ENCODE data around the gene MCM9. TPM values are rescaled to one million over a fixed set of nuclear protein-coding genes. Genes with fewer than 3 reads are reported as not detected.
A peak's percentile ranks its signal among the peaks of the same experiment; 100 is the strongest.

The MCM9 gene
- total and polyA plus RNA-seq, 2 of the 4 experiments (the other 2 are of a cell fraction) = 3.5 to 7.2 TPM

DNA sequence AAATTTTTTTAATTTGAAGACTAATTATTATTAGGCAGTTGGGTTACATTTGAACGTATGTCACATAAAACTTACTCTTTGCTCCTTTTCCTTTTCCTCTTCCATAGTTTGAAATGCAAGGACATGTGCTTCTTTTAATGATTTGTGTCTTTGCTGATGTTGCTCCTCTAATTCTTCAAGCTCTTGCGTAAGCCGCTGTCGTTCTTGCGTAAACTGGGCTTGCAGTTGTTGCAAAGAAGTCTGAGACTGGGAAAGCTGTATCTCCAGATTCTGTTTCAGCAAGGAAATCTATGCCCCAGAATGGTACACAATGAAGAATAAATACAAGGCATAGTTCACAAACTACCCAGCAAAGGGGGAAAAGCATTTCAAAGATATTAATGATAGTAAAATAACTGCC, 45.1 kb upstream of the MCM9 start:
- in situ Hi-C loops (cut with MboI; ENCODE audit: low sequenced_read_pairs) = no loop called here
- H2BK20ac ChIP-seq (ENCODE audit: low read depth, low read length) = no peak overlapping the region
- H3K18ac ChIP-seq (ENCODE audit: low read depth, low read length) = no peak overlapping the region
- H2BK15ac ChIP-seq (ENCODE audit: low read depth, low read length) = no peak overlapping the region
- POLR2A ChIA-PET (ENCODE audit: unreplicated experiment) = no interaction called here
- no peak overlapping the region for H3K4ac ChIP-seq (ENCODE audit: low read depth, low read length)
- no peak overlapping the region for H3K56ac ChIP-seq (ENCODE audit: extremely low read depth, insufficient read depth, low read length)
- dilution Hi-C loops (cut with HindIII; ENCODE audit: low sequenced_read_pairs, unreplicated experiment) = no loop called here
- no peaks in the 10 kb centered on the region for H3K27me3 ChIP-seq (ENCODE audit: control insufficient read depth, insufficient read depth, low read length)
- H4K91ac ChIP-seq (ENCODE audit: insufficient read depth, low read depth, low read length) = no peak overlapping the region
- no peak overlapping the region for H3K9ac ChIP-seq (ENCODE audit: low read depth, low read length)
- no peak overlapping the region for H4K8ac ChIP-seq (ENCODE audit: low read depth in 2 of 2, low read length in 2 of 2)
- no peak overlapping the region for H2AFZ ChIP-seq (replicated peaks; ENCODE audit: low read length, poor library complexity)
- H3K27ac ChIP-seq (ENCODE audit: insufficient read depth, low read length) = no peak overlapping the region
- H4K20me1 ChIP-seq (ENCODE audit: insufficient read depth, low read length) = no peaks in the 10 kb centered on the region
- H3K79me1 ChIP-seq (ENCODE audit: low read depth in 1 of 2, low read length in 2 of 2) = no peaks in the 10 kb centered on the region
- H2BK120ac ChIP-seq (ENCODE audit: low read depth, low read length) = no peak overlapping the region
- no peak overlapping the region for H2BK5ac ChIP-seq (ENCODE audit: low read depth, low read length, poor library complexity, severe bottlenecking)
- no peak overlapping the region for H3K4me2 ChIP-seq (ENCODE audit: low read depth, low read length)
- no peak overlapping the region for H3K14ac ChIP-seq (replicated peaks; ENCODE audit: low read depth, low read length)
- CTCF ChIA-PET = interaction anchor here (0.9 kb wide), 1 partner anchor 131 kb away, joined by 4 read pairs; no protein-coding TSS in a partner anchor
- TF ChIP-seq CEBPB (IDR thresholded peaks at IDR 0.05; ENCODE audit: low read depth, low read length) (peak; percentile 98), MXI1 (IDR thresholded peaks at IDR 0.05; ENCODE audit: borderline replicate concordance, low read depth, low read length) (no peak)
- no peak overlapping the region for H3K4me3 ChIP-seq (ENCODE audit: insufficient read depth, low read depth, low read length)
- no CpG with 5 or more reads among the region's 5 CpGs for WGBS, 2 experiments (ENCODE audit: extremely low coverage in 2 of 2, insufficient read length in 1 of 2)
- ATAC-seq (ENCODE audit: low read depth) (no peak), DNase-seq (peak; percentile 31)
- H3K36me3 ChIP-seq (ENCODE audit: control insufficient read depth, insufficient read depth, low read length) = no peaks in the 10 kb centered on the region
- H3K9me1 ChIP-seq (ENCODE audit: insufficient read depth, low read length) = no peaks in the 10 kb centered on the region
- no peak overlapping the region for H3K23ac ChIP-seq (ENCODE audit: low read depth, low read length)
- no TSS peak for BruUV-seq (replicated peaks)
- no peak overlapping the region for H2AK9ac ChIP-seq (replicated peaks; ENCODE audit: low read depth, low read length, poor library complexity)
- no peaks in the 10 kb centered on the region for H3K4me1 ChIP-seq (ENCODE audit: control insufficient read depth, insufficient read depth, low read length)
- no peak overlapping the region for H4K5ac ChIP-seq (ENCODE audit: low read depth, low read length)
- no peak overlapping the region for H2AK5ac ChIP-seq (ENCODE audit: low read depth, low read length)
- intact Hi-C loops (cut with micrococcal nuclease) = no loop called here
- H3K9me3 ChIP-seq (ENCODE audit: control insufficient read depth, insufficient read depth, low read length) = no peaks in the 10 kb centered on the region

All from IMR-90 (cell line).